HEK293T (cell line): Measurements from ENCODE around the gene CEP164.

Experiments used
- BHLHE40 ChIP-seq: fragments of 450-650 bp; IDR thresholded peaks from 2 replicates; pipeline ENCODE4 v1.6.1; 2016; ENCODE audit warnings: mild to moderate bottlenecking, moderate library complexity, borderline replicate concordance
- CTBP1 ChIP-seq: fragments of 450-650 bp; IDR thresholded peaks from 2 replicates; pipeline ENCODE4 v1.6.1; 2016; ENCODE audit warnings: borderline replicate concordance
- ELF4 ChIP-seq: fragments of 450-650 bp; IDR thresholded peaks from 2 replicates; pipeline ENCODE4 v1.6.1; 2017; ENCODE audit warnings: antibody characterized with exemption
- FOXA1 ChIP-seq: fragments of 450-650 bp; IDR thresholded peaks from 2 replicates; pipeline ENCODE4 v1.6.1; 2016; ENCODE audit warnings: mild to moderate bottlenecking
- FOXK2 ChIP-seq: fragments of 450-650 bp; IDR thresholded peaks from 2 replicates; pipeline ENCODE4 v1.6.1; 2016; ENCODE audit warnings: mild to moderate bottlenecking
- HDGF ChIP-seq: fragments of 450-650 bp; IDR thresholded peaks from 2 replicates; pipeline ENCODE4 v1.6.1; 2017; ENCODE audit warnings: antibody characterized with exemption, borderline replicate concordance
- LEF1 ChIP-seq: fragments of 450-650 bp; IDR thresholded peaks from 2 replicates; pipeline ENCODE4 v1.6.1; 2017; ENCODE audit warnings: mild to moderate bottlenecking, borderline replicate concordance
- NFRKB ChIP-seq: fragments of 450-650 bp; IDR thresholded peaks from 2 replicates; pipeline ENCODE4 v1.6.1; 2016; ENCODE audit warnings: mild to moderate bottlenecking, moderate library complexity
- SP1 ChIP-seq: fragments of 450-650 bp; IDR thresholded peaks from 2 replicates; pipeline ENCODE4 v1.6.1; 2017

- TF ChIP-seq BHLHE40: no peak
- TF ChIP-seq NFRKB: no peak
- no peak for TF ChIP-seq SP1
- TF ChIP-seq CTBP1: no peak
- no peak for TF ChIP-seq FOXA1
- no peak for TF ChIP-seq HDGF
- no peak for TF ChIP-seq LEF1
- no peak for TF ChIP-seq FOXK2
- TF ChIP-seq ELF4: no peak
Measured at GRCh38 chr11:117411736-117412135, 84.1 kb downstream of the CEP164 start.
